ENCODE results near the gene PLXDC2.
"Not testable (repeated sequence)": the region's sequence is repeated elsewhere in the genome, so short reads cannot be mapped to it uniquely, and the experiment has no call there.

Gene PLXDC2

DNA sequence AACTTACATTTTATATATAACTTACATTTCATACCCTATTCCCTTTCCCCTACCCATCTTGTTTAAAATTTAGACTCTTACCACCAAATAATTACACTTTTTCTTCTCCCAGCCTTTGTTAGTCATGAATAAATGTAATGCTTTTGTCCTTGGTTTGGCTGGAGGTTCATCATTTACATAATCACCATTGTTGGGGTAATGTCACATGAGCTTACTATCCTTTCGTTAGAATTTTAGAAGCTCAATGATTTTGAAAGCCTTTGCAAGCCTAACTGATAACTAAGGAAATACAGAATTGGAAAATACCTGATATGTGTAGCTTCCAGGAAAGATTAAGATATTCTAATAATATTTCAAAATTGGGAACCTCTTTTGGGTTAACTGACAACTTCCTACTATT, 171.7 kb downstream of the PLXDC2 start:
- no peak for DNase-seq

DNA sequence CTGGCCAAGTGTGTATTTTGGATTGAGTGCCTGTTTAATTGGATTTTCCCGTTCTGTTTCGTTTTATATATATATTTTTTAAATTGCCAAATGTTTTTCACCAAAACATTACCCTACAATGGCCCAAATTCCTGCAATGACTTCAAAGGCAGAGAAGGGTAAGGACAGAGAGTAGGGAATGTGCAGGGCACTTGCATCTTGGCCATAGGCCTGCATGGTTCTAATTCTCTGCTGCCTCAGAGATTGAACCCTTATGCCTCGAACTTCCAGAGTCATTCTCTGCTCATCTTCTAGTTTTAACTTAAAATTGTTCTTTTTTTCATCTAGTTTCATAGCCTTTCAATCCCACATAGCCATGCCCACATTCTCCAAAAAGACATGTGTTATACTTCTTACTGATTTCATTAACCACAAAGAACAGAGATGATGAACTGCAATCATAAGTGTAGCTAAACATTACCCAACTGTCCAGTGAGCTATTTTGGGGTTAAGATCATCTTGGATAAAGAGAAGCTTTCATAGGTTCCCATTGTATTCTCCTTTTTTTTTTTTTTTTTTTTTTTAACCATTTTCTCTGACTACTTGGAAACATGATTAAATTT, 177.6 kb downstream of the PLXDC2 start:
- no peak for DNase-seq

DNA sequence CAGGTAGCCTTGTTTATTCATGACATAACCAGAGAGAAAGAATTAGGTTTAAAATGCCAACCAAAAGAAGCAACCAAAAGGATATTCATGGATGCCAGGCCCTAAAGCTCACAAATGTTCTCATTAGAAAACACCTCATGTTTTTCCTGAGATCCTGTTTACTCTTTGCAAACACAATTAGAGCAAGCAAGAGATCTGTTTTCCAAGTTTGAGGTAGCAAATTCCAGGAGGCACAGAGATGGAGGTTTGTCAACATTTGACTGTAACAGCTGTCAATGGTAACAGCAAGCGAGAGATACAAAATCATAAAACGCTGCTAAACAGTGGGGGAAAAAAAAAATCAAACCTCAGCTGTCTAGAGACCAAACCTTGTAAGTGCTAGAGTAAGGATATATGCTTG, 182.2 kb downstream of the PLXDC2 start:
- DNase-seq = no peak

DNA sequence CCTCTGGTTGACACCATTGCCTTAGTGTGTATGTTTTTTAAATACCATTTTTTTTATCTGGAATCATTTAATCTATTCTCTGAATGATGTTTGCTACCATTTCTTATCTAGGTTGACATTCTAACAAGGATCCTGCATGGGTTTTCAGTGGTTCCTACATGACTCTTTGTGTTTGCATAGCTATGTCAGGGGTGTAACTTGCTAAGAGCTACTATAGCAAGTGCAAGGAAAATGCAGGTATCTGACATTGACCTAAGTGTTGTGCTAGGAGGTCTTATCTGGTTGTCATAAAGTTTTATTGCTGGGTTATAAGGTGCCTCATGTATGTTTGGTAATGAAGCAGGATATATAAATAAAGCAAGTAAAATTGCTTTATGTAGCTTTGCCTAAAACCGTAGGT, 183.2 kb downstream of the PLXDC2 start:
- no peak for DNase-seq

DNA sequence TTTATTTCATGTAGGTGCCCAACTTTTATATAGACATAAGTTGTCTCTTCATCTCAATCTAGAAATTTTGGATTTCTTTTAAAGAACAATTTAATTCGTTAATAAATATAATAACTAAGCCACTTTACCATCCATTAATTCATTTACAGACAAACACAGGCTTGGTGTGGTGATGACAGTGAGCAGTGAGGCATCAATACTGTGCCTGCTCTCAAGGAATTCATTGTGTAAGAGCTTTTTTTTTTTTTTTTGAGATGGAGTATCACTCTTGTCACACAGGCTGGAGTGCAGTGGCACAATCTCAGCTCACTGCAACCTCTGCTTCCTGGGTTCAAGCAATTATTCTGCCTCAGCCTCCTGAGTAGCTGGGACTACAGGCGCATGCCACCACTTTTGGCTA, 185.8 kb downstream of the PLXDC2 start:
- not testable (repeated sequence) for DNase-seq

DNA sequence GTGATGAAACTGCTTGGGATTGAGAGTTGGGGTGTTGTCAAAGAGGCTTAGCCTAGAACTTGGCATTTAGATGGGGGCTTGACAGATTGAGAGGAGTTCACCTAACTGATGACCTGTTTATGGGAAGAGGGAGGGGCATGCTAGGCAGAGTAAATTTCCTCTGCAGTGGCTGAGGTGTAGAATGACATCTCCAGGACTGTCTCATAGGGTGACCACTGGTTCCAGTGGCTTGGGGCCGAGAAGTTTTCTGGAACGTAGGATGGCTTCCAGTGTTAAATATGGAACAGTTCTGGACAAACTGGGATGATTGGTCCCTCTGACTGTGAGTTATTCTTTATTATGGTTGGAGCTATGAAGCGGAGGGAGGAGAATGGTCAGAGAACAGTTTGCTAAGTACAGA, 186.4 kb downstream of the PLXDC2 start:
- no peak for DNase-seq

DNA sequence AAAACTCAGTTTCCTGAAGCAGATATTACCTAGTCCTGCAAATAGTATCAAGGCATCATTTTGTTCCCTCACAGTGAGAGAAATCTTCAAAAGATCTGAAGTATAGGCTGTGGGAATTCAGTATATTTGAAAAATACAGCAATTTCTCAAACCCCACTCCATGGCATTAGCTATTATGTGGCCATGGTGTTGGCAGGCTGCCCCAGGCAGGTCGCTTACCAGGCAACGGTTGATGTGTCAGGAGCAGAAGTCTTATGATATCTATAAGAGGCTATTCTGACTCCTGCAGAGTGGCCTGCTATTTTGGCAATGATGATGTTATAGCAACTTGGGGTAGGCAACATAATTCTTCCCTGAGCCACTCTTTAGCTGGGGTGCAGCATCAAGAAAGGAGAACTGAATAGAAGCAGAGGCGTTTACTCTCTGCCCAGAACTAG, 187.9 kb downstream of the PLXDC2 start:
- no peak for DNase-seq

DNA sequence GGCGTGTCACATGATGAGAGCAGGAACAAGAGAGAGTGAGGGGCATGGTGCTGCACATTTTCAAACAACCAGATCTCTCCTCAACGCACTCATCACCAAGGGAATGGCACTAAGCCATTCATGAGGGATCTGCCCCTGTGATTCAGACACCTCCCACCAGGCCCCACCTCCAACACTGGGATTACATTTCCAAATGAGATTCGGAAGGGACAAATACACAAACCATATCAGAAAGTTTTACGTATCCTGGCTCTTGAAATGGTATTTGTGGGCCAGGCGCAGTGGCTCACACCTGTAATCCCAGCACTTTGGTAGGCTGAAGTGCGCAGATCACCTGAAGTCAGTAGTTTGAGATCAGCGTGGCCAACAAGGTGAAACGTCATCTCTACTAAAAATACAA, 189.4 kb downstream of the PLXDC2 start:
- no peak for DNase-seq

DNA sequence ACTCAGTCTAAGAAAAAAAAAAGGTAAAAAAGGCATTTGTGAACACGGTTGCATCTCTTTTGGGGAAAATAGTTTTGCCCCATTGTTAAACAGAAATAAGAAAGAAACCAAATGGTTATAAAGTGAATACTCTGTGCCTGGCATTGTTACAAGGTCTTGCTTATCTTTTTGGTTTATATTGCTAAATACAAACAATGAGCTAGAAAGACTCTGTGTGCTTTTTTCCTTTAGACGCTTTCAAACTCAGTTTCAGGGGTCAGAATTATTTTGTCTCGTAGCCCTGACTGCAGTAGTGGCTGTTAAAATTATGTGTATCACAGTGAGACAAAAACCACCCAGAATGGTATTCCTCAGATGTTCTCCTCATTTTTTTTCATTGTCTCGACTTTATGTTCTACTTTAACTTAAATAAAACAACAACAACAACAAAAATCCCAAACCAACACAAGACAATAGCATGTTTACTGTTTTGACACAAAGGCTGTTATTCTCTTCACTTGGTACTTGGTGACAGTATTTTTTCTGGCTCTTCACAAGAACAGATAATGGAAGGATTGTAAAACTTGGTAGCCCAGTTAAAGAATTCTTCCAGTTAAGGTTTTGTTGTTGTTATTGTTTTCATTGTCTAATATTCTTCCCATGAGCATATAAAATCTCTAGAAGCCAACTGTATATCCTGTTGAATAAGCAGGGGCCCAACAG, 190.1 kb downstream of the PLXDC2 start:
- no peak for DNase-seq

DNA sequence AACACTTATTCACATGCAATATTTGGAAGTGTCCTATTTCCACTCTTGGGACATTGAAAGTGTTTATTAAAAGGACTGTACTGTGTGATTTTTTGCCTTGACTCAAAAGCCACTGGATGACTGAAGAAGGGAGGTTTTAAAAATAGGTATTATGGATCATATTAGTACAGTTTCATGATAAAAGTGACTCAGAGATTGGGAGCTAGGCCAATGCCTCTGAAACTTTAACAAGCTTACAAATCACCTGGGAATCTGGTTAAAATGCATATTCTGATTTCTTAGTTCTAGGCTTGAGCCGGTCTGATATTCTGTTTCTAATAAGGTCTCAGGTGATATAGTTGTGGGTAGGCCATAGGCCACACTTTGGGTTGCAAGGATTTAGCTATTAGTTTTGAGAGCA, 191.2 kb downstream of the PLXDC2 start:
- no peak for DNase-seq

DNA sequence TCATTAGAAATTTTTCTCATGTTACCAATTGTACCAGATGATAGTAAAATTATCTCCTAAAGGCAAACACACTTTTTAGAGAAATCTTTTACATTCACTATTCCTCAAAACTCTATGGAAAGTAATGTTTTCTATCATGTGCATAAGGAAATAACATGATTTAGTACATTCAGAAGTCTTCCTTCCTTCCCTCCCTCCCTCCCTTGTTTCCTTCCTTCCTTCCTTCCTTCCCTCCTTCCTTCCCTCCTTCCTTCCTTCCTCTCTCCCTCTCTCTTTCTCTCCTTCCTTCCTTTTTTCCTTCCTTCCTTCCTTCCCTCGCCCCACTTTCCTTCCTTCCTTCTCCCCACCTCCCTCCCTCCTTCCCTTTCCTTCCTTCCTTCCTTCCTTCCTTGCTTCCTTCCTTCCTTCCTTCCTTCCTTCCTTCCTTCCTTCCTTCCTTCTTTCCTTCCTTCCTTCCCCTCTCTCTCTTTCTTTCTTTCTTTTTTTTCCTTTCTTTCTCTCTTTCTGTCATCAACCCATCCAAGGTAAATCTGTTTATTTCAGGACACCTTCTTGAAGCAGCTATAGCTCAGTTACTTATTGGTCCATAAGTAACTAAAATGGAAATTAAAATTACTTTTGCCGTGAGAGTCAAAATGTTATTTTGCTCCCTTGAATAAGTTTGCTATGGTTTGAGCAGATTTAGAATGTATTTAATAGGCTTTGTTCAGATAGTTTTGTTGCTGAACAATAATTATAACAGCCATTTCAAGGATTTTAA, 197.9 kb downstream of the PLXDC2 start:
- no peak for DNase-seq

DNA sequence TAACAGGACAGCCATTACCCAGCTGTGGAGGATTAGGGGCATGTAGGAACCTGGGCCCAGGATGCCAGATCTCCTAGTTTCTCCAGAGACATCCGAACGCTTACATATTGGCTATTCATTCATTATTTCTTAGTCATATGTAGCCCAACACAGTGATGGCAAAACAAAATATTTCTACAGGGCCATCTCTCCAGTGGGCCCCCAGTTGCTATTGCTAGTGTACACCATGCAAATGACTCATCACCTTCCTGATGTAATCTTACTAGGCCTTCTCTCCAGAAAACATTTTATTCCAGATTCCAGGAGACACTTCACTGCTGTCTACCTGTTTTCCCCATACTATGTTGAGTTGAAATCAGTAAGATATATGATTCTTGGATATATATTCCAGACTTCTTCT, 201.7 kb downstream of the PLXDC2 start:
- no peak for DNase-seq

DNA sequence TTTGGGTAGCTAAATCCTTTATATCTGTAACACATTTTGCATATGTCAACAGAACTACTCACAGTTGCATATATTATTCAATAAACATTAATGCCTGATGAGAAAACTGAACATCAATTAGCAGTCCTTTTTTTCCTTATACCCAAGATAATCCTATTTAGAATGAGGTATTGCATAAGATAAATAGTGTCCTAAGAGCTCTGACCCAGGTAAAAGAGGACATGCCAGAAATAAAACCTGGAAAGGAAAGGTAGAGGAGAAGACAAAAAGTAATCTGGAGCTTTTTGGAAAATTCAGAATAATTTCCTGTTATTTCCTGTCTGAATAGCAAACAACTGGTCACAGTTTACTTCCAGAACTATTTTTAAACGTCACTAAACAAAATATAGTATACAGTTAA, 204.4 kb downstream of the PLXDC2 start:
- DNase-seq = no peak

DNA sequence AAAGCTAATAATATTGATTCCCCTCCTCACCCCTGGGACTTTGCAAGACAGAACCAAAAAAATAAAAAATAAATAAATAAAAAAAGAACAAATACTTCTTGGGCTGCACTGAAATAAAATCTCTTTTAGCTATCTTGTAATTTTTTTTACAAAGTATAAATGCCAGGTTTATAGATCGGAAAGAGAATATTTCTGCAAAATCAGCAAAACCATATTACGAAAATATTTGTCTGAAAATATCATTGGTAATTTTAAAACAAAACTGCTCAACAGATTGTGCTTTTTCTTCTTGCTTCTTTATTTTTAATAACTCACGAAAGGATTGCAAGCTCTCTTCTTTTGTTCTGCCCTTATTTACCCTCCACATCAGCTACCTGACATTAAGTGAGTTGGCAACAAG, 213.3 kb downstream of the PLXDC2 start:
- DNase-seq = no peak

DNA sequence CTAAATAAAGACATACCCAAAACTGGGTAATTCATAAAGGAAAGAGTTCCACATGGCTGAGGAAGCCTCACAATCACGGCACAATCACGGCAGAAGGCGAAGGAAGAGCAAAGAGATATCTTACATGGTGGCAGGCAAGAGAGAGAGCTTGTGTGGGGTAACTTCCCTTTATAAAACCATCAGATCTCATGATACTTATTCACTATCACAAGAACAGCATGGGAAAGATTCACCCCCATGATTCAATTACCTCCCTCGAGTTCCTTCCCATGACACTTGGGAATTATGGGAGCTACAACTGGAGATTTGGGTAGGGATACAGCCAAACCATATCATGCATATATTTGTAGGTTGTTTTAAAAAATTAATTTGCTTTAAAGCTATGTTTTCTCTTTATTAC, 217.2 kb downstream of the PLXDC2 start:
- no peak for DNase-seq

DNA sequence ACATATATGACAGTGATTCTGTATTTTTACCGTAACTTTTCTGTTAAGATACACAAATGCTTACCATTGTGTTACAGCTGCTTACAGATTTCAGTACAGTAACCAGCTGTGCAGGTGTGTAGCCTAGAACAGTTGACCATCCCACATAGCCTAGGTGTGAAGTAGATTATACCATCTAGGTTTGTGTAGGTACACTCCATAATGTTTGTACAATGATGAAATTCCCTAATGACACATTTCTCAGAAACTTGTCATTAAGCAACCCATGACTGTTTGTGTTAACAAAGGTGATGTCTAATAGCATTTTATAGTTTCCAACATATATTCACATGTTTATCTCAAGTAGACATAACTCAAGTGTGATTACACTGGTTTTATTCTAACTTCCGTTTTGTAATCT, 218.5 kb downstream of the PLXDC2 start:
- no peak for DNase-seq

DNA sequence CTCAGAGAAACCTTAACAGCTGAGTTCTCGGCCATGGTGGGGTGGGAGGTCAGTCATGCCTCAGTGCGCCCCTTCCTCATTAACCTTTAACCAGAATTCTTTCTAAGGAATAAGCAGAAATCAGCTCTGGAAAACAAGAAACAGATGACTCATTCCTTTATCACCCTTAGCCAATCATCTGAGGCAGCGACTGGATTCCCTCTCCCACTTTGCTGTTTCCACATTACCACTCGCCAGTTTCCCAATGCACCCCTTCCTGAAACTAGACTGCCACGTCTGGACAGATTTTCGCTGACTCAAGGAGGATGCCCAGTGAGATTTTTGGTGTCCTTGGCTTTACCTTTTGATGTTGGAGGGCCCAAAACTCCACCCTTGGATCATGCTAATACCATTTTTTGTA, 223.8 kb downstream of the PLXDC2 start:
- no peak for DNase-seq

DNA sequence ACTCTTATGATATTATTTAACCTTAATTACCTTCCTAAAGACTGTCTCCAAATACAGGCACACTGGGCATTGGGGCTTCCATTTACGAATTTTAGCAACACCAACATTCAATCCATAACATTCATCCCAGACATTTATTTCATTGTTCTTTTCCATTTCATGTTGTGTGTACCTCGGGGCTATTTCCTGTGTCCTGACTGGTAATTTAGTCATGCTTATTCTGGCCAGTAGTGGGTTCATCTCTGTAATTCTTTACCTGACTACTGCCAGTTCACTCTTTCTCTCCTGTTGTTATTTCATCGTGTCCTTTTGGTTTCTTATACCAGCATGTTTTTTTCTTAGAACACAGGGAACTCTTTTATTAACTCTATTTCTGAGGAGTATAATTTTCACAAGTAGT, 225.7 kb downstream of the PLXDC2 start:
- no peak for DNase-seq

DNA sequence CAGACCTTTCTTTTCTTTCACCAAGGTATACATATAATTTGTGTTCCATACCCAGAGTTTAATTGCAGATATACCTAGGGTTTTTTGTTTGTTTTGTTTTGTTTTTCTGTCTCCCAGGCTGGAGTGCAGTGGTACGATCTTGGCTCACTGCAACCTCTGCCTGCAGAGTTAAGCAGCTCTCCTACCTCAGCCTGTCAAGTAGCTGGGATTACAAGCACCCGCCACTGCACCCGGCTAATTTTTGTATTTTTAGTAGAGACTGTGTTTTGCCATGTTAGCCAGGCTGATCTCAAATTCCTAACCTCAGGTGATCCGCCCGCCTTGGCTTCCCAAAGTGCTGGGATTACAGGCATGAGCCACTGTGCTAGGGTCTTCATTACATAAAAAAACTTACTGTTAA, 228.9 kb downstream of the PLXDC2 start:
- not testable (repeated sequence) for DNase-seq

DNA sequence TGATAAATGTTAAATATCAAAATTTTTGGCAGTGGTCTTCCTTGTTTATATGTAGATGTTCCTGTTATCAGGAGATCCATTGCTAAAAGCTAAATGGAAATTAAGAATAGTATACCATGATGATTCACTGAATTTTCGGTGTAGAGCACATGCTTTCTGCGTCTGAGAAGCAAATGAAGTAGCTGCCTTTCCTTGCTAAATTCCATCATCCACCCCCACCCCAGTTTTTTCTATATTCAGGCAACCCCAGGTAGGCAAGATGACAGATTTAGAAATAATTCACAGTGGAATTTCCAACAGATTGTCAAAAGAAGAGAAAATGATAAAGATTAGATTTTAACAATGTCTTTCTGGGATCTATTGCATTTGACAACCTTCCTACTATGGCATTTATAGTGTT, 231.9 kb downstream of the PLXDC2 start:
- no peak for DNase-seq

DNA sequence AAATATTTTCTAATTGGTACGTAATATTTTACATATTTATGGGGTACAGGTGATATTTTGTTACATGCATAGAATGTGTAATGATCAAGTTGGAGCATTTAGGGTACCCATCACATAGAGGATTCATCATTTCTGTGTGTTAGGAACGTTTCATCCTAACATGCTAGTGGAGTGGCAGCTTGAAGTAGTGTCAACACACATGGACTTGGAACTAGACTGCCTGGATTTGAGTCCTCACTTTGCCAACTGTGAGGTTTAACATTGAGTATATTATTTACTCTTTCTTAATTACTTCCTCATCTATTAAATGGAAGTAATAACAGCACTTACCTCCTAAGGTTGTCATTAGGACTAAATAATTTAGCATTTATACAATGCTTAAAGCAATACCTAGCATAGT, 241.9 kb downstream of the PLXDC2 start:
- DNase-seq = no peak

DNA sequence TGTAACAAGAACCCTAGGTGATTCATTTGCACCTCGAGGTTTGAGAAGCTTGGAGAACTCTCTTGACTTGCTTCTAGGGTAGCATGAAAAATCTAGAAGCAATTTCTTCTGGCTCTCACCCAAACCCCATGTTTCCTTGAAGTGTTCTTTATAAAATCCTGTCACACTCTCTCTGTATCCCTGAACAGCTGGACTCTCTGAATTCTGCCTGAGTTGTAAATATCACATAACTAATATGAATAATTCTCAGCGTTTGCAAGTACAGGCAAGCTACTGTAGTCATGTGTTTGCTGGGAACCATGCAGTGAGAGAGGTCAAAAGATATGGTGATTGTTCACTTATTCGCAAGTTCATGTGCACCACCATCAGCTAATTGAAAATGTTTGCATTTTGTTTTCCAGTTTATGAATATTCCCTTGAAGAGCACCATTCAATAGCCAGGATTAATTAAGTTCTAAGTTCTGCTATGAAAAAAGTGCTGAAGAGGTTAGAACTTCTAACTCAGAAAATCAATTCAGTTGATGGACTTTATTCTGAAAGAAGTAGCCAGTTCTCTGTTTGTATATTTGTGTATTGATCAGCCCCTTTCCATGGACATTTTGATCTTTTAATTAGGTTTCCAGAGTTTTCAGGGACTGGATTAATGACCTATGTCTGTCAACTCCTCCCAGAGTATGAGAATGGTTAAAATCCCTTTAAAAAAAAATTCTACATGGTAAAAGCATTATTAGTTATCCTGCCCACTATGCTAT, 243.0 kb downstream of the PLXDC2 start:
- no peak for DNase-seq

DNA sequence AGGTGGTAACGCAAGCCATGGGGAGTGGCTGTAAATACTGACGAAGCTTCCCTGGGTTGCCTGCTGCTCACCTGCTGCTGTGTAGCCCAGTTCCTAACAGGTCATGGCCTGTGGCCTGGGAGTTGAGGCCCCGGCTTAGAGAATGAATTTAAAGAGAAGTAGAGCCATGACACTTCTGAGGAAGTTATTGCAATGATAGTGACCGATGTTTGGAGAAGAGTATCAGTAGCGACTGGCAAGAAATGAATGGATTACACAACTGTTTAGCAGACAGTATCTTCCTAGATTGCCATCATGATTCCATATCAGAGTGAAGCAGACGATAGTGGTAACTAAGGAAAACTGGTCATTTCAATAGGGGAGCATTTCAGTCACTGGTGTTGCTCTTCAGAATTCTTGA, 249.6 kb downstream of the PLXDC2 start:
- no peak for DNase-seq

DNA sequence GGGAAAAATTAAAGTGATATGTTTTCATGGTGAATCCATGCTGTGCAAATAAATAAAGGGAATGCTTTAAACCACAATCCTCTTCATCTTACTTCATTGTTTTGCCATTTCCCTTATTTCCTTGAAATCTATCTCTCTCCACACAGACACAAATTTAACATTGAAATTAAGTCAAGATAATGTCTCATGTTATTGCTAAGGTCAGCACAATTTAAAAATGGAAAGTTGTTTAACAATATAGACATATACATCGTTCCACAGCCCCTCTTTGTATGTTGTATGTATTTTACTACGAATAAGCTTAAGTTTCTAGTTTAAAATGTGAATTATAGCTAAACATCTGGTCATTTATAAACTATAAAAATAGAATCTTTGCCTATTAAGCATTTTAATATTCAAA, 256.9 kb downstream of the PLXDC2 start:
- DNase-seq = no peak

Data from activated CD4-positive, alpha-beta T cell treated with anti-CD3 and anti-CD28 coated beads, Interleukin-2, amount 50 U/mL, for 16 hours (primary cell).